Measurements from ENCODE around the gene OLAH.
A peak's percentile ranks its signal among the peaks of the same experiment; 100 is the strongest.

Gene OLAH

GRCh38 chr10:15072358-15072757 lies 28.6 kb downstream of the OLAH start:
- no peak for DNase-seq

- DNase-seq, result no peak
Measured at GRCh38 chr10:15075421-15075820, 31.7 kb downstream of the OLAH start.

GRCh38 chr10:15083674-15084501 lies 40.1 kb downstream of the OLAH start:
- DNase-seq, result no peak

GRCh38 chr10:15084502-15084922 lies 40.8 kb downstream of the OLAH start:
- DNase-seq, result no peak

GRCh38 chr10:15088428-15089261 lies 44.9 kb downstream of the OLAH start, which contains the start of gene ACBD7:
Gene ACBD7, minus strand, starts transcription at chr10:15088776. Its CDS starts 48 bp downstream, at chr10:15088728.
- DNase-seq, result peak; percentile 54

GRCh38 chr10:15091418-15091817 lies 47.7 kb downstream of the OLAH start:
- DNase-seq, result no peak

- DNase-seq, result no peak
Measured at GRCh38 chr10:15092855-15093408, 49.2 kb downstream of the OLAH start.

GRCh38 chr10:15096661-15097010 lies 52.9 kb downstream of the OLAH start:
- no peak for DNase-seq

- DNase-seq, result peak; percentile 96
Measured at GRCh38 chr10:15097011-15097812, 53.5 kb downstream of the OLAH start, which contains the start of gene RPP38. Gene RPP38, plus strand, starts transcription at chr10:15097355. Its CDS starts 5,960 bp downstream, at chr10:15103315.

GRCh38 chr10:15099886-15100285 lies 56.1 kb downstream of the OLAH start:
- no peak for DNase-seq

GRCh38 chr10:15103513-15103912 lies 59.8 kb downstream of the OLAH start:
- DNase-seq, result no peak

GRCh38 chr10:15106352-15107013 lies 62.7 kb downstream of the OLAH start:
- peak; percentile 57 for DNase-seq

GRCh38 chr10:15112657-15113056 lies 68.9 kb downstream of the OLAH start:
- DNase-seq, result no peak

GRCh38 chr10:15113766-15114165 lies 70.0 kb downstream of the OLAH start:
- DNase-seq, result no peak

GRCh38 chr10:15116225-15116624 lies 72.5 kb downstream of the OLAH start:
- no peak for DNase-seq

GRCh38 chr10:15118615-15119014 lies 74.9 kb downstream of the OLAH start:
- DNase-seq, result peak; percentile 75

GRCh38 chr10:15120523-15120922 lies 76.8 kb downstream of the OLAH start:
- no peak for DNase-seq

- DNase-seq, result no peak
Measured at GRCh38 chr10:15121707-15122106, 78.0 kb downstream of the OLAH start.

- no peak for DNase-seq
Measured at GRCh38 chr10:15122477-15123030, 78.8 kb downstream of the OLAH start.
